Suppressor macrophage treated with lipopolysaccharide for 4 hours (primary cell): ENCODE results near the gene PPP1R9A.

Source experiments
- DNase-seq: peaks from one replicate; pipeline ENCODE4 v3.0.0-alpha.2; 2020

The PPP1R9A gene

GRCh38 chr7:95045236-95045923 lies 138.0 kb downstream of the PPP1R9A start:
- DNase-seq: peak; percentile 3

DNA sequence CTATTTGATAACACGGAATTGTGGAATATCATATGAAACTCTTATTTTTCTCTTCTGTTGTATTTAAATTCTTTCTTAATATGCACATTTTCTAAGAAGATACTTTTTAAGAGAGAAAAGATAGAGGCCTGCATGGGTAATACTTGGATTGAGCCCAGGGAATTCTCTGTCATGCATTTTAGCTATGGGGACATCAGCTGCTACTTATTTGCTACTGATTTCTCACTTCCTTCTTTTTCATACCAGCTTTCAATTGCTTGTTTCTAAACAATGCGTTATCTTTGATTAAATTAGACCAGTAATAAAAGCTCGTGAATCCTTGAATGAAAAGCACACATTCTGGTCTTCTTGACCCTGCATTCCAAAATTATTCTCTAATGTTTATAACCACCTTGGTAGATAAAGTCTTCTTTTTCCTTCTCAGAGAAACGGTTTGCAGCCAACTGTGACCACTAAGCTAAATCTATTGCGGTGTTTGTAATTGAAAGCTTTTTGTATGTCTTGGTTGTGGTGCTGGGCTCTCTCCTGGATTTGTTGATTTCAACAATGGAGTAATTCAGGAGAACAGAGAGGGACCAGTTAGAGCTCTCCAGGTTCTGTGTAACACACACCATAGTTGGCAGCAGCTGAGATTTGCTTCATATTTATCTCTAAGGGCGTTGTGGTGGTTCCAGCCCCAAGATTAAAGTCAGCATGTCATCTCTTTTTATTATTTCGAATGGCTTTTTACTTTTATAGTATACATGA lies 139.3 kb downstream of the PPP1R9A start:
- DNase-seq: no peak

GRCh38 chr7:95047291-95047690 lies 139.9 kb downstream of the PPP1R9A start:
- DNase-seq: no peak

DNA sequence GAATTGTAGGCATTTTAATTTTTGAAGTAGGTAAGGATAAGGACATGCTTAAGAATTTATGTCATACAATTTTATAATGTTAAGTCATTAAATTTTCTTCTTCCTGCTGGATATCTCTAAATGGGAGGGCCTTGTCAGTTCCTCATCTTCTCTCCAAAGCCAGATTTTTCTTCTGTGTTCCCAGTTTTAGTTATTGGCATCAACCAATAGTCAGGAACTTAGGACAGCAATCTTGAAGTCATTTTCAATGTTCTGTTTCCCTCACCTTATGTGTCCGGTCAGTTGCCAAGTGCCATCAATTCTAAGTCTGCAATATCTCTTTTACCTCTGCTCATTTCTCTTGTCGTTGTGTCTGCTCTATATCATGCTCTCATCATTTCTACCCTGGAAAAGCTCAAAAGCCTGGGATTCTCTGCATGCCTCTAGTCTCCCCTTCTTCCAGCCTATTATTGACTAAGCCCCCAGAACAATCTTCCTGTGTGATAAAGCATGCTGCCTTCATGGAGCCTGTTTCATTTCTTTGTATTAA lies 145.2 kb downstream of the PPP1R9A start:
- no peak for DNase-seq

- no peak for DNase-seq
Observed at GRCh38 chr7:95054386-95054785, 147.0 kb downstream of the PPP1R9A start.

DNA sequence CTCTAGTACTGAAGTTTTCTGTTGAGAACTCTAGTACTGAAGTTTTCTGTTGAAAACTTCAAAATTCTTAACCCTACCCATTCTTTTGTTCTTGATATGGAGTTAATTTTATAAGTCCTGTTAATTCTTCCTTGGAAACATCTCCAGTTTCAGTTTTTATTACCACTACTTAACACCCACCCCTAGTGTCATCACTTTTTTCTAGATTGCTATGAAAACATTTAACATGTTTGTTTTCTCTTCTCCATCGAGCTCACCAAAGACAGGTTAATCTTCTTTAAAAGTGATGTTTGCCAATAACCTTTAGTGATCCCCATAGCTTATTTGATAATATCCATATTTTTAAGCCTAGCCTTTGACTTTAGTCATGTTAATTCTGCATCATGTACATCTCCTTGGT lies 147.9 kb downstream of the PPP1R9A start:
- DNase-seq: no peak

DNA sequence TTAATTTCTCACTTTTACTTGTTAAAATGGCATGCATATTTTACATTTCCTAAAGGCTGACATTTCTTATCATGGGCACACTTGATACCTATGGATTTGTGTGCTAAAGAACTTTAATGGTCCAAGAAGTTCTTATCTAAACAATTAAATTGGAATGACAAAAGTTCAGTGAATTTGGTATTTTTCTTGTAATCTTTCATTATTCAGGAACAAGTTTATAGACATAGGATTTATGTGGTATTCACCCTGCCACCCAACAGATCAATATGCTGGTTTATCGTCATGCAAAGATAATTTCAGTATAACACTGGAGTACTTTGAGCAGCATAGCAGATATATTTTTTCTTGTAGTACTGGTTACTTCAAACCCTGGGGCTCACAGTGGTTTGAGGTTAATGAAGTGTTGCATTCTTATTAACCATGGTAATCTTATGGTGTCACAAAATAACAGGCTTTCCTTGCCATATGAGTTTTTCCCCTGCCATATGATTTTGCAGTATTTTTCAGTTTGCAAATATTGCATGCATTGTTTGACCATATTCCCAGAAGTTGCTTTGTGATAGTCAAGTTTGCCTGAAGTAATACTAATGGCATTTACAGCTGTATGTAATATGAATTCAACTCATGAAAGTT lies 148.8 kb downstream of the PPP1R9A start:
- no peak for DNase-seq

GRCh38 chr7:95056901-95057300 lies 149.5 kb downstream of the PPP1R9A start:
- DNase-seq: no peak

DNA sequence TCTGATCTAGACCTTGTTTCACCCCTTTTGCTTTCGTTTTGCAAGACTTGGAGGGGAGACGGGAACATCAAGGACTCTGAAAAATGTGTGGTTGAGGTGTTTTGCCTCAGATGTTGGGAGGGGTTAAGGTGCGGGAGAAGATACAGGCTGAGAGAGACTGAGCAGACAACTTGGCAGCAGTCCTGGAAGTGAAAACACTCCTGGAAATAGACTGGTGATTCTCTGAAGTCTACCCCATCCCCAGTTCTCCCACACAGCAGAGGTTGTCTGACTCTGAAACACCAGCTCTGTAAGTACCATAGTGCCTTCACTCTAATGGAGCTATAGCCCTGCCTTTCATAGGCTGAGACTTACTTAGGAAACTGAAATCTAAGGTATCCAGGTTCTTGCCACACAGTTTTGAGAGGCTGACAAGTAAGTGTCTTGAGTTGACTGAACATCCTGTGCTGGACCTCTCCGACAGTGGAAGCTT lies 152.5 kb downstream of the PPP1R9A start:
- DNase-seq: no peak

GRCh38 chr7:95062901-95063300 lies 155.5 kb downstream of the PPP1R9A start:
- no peak for DNase-seq

DNA sequence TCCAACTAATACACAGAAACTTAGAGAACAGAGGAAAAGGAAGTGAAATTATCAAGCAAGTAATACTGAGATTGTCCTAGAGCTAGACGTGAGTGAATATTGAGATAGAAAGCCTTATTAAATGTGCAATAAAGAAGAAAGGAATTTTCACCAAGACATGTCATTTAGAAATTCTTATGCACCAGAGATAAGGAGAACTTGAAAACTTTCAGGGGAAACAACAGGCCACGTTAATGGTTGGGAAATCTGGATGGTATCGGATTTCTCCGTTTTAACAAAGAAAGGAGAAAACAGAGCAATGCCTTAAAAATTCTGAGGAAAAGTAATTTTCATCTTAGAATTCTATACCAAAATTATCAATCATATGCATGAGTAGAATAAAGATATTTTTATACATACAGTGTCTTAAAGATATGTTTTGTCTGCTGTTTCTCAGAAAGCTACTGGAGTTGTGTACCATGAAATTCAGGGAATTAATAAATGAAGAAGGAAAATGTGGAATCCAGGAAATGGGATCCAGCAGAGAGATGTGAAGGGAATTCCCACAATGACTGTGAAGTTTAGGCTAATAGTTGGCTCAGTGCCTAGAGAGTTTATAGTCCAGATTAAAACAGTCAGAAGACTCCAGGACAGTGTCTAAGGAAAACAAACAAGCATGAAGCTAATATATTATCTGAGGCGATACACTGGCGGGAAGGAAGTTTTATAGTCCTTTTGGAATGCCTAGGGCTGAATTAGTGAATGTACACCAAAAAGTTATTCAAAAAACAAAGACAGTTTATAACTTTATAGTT lies 159.5 kb downstream of the PPP1R9A start:
- no peak for DNase-seq

DNA sequence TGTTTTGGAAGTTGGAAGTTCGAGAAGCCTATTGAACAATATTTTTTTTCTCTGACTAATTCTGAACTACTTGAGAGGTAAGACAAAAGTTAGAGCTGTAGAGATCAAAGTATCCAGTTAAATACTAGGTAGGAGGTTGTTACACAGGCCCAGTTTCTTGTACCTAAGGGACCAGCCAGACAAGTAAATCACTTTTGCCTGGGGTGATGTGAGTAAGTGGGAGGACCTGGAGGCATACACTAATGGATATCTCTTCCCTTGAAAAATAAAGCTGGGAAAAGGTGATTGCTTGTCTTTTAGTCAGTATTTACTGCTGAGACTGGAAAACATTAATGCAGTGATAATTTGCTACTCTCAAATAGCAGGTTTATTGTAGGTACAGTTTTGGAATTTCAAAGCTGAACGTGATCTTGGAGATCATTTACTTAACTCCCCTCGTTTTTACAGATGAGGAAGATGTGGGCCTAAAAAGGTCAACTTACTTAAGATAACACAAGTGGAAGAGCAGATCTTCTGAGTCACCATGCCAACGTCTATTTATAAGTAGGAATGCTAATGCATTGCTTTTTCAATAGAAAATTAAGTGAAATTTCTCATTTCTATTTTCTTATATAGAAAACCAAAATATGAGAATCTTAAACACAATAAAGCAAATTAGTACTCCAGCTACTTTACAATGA lies 181.3 kb downstream of the PPP1R9A start:
- peak; percentile 4 for DNase-seq

GRCh38 chr7:95089414-95090315 lies 182.3 kb downstream of the PPP1R9A start:
- no peak for DNase-seq

- no peak for DNase-seq
Observed at GRCh38 chr7:95092324-95092723, 184.9 kb downstream of the PPP1R9A start.

- no peak for DNase-seq
Observed at GRCh38 chr7:95095259-95095965, 188.0 kb downstream of the PPP1R9A start.

DNA sequence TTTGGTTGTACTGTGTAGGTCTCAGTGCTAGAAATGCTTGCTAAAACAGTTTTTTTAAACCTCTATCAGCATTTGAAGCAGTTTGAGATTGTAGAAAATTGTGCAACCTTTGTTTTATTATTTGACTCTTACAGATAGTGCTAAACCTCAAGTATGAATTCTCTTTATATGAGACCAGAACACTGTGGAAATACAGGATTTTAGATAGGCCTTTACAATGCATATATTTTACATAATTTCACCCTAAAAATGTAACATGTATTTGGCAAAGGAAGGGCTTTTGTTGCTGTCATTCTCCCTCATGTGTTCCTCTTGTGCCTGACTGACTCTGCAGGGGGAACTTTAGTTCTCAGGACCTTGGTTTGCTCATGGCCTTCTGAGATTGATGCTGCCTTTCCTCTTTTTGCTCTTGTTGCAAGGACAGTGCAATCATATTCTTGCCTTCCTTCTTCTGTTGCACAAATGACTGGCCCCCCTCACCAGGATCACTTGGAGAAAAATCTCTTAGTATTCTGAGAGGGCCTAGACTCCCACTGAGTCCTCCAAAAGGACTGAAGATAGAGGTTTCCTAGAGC lies 188.7 kb downstream of the PPP1R9A start:
- DNase-seq: peak; percentile 24

- DNase-seq: no peak
Observed at GRCh38 chr7:95097291-95097690, 189.9 kb downstream of the PPP1R9A start.

GRCh38 chr7:95097851-95098250 lies 190.5 kb downstream of the PPP1R9A start:
- no peak for DNase-seq

DNA sequence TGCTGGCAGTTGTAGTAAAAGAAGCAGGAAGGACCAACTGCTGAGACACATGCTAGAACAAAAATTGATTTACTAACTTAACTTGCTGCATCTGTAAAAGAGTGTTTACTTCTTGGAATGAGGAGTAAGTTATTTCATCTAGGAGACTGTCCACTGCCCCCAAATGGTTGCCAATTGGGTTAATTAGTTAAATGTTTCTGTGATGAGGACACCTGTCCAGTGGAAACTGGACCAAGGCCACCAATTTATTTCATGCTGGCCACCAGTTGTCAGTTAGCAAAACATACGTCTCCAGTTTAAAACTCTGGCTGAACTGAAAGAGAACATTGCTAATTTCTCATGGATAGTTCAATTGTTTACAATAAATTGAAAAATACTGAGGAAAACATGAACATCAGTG lies 191.7 kb downstream of the PPP1R9A start:
- DNase-seq: no peak

GRCh38 chr7:95101422-95101821 lies 194.0 kb downstream of the PPP1R9A start:
- DNase-seq: no peak
